GM23338 (cell line): ENCODE data around the gene GNB1. TPM values are rescaled to one million over a fixed set of nuclear protein-coding genes. Genes with fewer than 3 reads are reported as not detected.

ENCODE experiments used
- ETS1 ChIP-seq: IDR thresholded peaks from 2 replicates; pipeline ENCODE4 v1.6.1; 2016; ENCODE audit warnings: antibody characterized with exemption
- JUNB ChIP-seq: IDR thresholded peaks from one replicate; pipeline ENCODE4 v1.6.1; 2016; ENCODE audit warnings: antibody characterized with exemption; ENCODE audit not compliant: unreplicated experiment
- REST ChIP-seq: IDR thresholded peaks from one replicate; pipeline ENCODE4 v1.6.1; 2018; ENCODE audit warnings: antibody characterized with exemption; ENCODE audit not compliant: unreplicated experiment
- STAT1 ChIP-seq: IDR thresholded peaks from one replicate; pipeline ENCODE4 v1.6.1; 2016; ENCODE audit warnings: antibody characterized with exemption; ENCODE audit not compliant: unreplicated experiment
- ZNF331 ChIP-seq: fragments of 250-450 bp; sonication (Bioruptor Pico); IDR thresholded peaks from 2 replicates; pipeline ENCODE4 v1.5.0; 2020; ENCODE audit warnings: low read depth, mild to moderate bottlenecking, moderate library complexity
- ZNF462 ChIP-seq: fragments of 250-450 bp; sonication (Bioruptor Pico); IDR thresholded peaks from 2 replicates; pipeline ENCODE4 v1.5.0; 2020; ENCODE audit warnings: mild to moderate bottlenecking, moderate library complexity
- polyA plus RNA-seq: library from polyadenylated mRNA; unstranded; fragments of >200 nt; fragmentation: Nextera tagmentation; extraction: Ambion mirVana; gene quantifications from 2 replicates; pipeline ENCODE4 v1.2.1, GENCODE V29; 2016
- total RNA-seq: library from RNA; depleted of rRNA; stranded (reverse); fragments of >200 nt; shearing (Covaris generic); gene quantifications from 2 replicates; pipeline ENCODE4 v1.2.3, GENCODE V29; 2014

Gene GNB1
- total and polyA plus RNA-seq, 2 experiments from 2014 or later = 65.4 to 138 TPM

GRCh38 chr1:1876335-1876930 is 14.5 kb downstream of the GNB1 start (continued):
- no peak for TF ChIP-seq ZNF462 (CRISPR knock-in tag)
- TF ChIP-seq ETS1 = no peak
- TF ChIP-seq STAT1 = no peak
- TF ChIP-seq JUNB = no peak
- no peak for TF ChIP-seq REST
- no peak for TF ChIP-seq ZNF331 (CRISPR knock-in tag)
